Astrocyte (in vitro differentiated cells and primary cell): Measurements from ENCODE around the gene PDLIM7. TPM values are rescaled to one million over a fixed set of nuclear protein-coding genes. Genes with fewer than 3 reads are reported as not detected.

Source experiments
- DNase-seq: peaks from one replicate; pipeline ENCODE4 v3.0.0-alpha.2; 2010; ENCODE audit warnings: low read depth
- FAIRE-seq: peaks from 2 replicates; lab custom pipeline; 2011; peaks lifted over from hg19 to GRCh38; lab: Jason Lieb, UNC
- H2AFZ ChIP-seq: 2 replicates; pipeline ENCODE4 v1.6.0; 2012; ENCODE audit warnings: low read depth, low read length, inconsistent platforms
- H3K27ac ChIP-seq: 2 replicates; pipeline ENCODE4 v1.5.1; 2011; ENCODE audit warnings: low read depth, low read length, inconsistent platforms
- H3K27me3 ChIP-seq: 2 replicates; pipeline ENCODE4 v1.6.0; 2011; ENCODE audit warnings: low read length, inconsistent platforms; ENCODE audit not compliant: insufficient read depth
- H3K36me3 ChIP-seq: 2 replicates; pipeline ENCODE4 v1.5.1; 2011; ENCODE audit warnings: low read length, inconsistent platforms; ENCODE audit not compliant: insufficient read depth
- H3K4me1 ChIP-seq: 2 replicates; pipeline ENCODE4 v1.5.1; 2011; ENCODE audit warnings: low read length, inconsistent platforms; ENCODE audit not compliant: insufficient read depth
- H3K4me2 ChIP-seq: 2 replicates; pipeline ENCODE4 v1.6.0; 2012; ENCODE audit warnings: low read length, inconsistent platforms
- H3K4me3 ChIP-seq: 2 replicates; pipeline ENCODE4 v1.5.1; 2011; ENCODE audit warnings: low read depth, mild to moderate bottlenecking, low read length, inconsistent platforms; ENCODE audit not compliant: insufficient read depth
- H3K79me2 ChIP-seq: 2 replicates; pipeline ENCODE4 v1.6.0; 2012; ENCODE audit warnings: mild to moderate bottlenecking, low read length, inconsistent platforms; ENCODE audit not compliant: insufficient read depth
- H3K9ac ChIP-seq: 2 replicates; pipeline ENCODE4 v1.6.0; 2012; ENCODE audit warnings: mild to moderate bottlenecking, low read length, inconsistent platforms
- H3K9me3 ChIP-seq: 2 replicates; pipeline ENCODE4 v1.5.1; 2012; ENCODE audit warnings: low read depth, mild to moderate bottlenecking, low read length, inconsistent platforms; ENCODE audit not compliant: insufficient read depth
- H4K20me1 ChIP-seq: 2 replicates; pipeline ENCODE4 v1.6.0; 2012; ENCODE audit warnings: low read length, inconsistent platforms; ENCODE audit not compliant: insufficient read depth
- H3K27ac Mint-ChIP-seq: one replicate; pipeline ENCODE4 v1.8.0; 2021; ENCODE audit warnings: mild to moderate bottlenecking, mixed read lengths; ENCODE audit not compliant: unreplicated experiment
- H3K27me3 Mint-ChIP-seq: one replicate; pipeline ENCODE4 v1.8.0; 2021; ENCODE audit warnings: low read depth, mixed read lengths; ENCODE audit not compliant: unreplicated experiment
- H3K36me3 Mint-ChIP-seq: one replicate; pipeline ENCODE4 v1.8.0; 2021; ENCODE audit warnings: low read depth, mixed read lengths; ENCODE audit not compliant: unreplicated experiment
- H3K4me1 Mint-ChIP-seq: one replicate; pipeline ENCODE4 v1.8.0; 2021; ENCODE audit warnings: low read depth, mixed read lengths; ENCODE audit not compliant: unreplicated experiment
- H3K4me3 Mint-ChIP-seq: one replicate; pipeline ENCODE4 v1.8.0; 2021; ENCODE audit warnings: mild to moderate bottlenecking, moderate library complexity, mixed read lengths; ENCODE audit not compliant: unreplicated experiment
- H3K9me3 Mint-ChIP-seq: one replicate; pipeline ENCODE4 v1.8.0; 2021; ENCODE audit warnings: mild to moderate bottlenecking, mixed read lengths; ENCODE audit not compliant: unreplicated experiment
- CTCF ChIP-seq: IDR thresholded peaks from 2 replicates; pipeline ENCODE4 v1.5.1; 2011; ENCODE audit warnings: low read depth, mild to moderate bottlenecking, inconsistent platforms, low read length, moderate library complexity; ENCODE audit not compliant: insufficient read depth
- EZH2 ChIP-seq: IDR thresholded peaks from 2 replicates; pipeline ENCODE4 v1.6.1; 2012; ENCODE audit warnings: mild to moderate bottlenecking, low read length, inconsistent platforms; ENCODE audit not compliant: insufficient read depth
- total RNA-seq: library from RNA; stranded (reverse); gene quantifications from 2 replicates; pipeline ENCODE4 v1.2.1, GENCODE V29; 2021

The PDLIM7 gene
- total RNA-seq, 1 donor from 2014 or later = 590 TPM

- H3K9ac ChIP-seq = no peak overlapping the region
- H3K4me3 Mint-ChIP-seq = peak overlapping the region; percentile 36
- peaks cover 79% of the 10 kb centered on the region for H4K20me1 ChIP-seq
These were observed 48.3 kb upstream of the PDLIM7 start for GRCh38 chr5:177545487-177546257.

GRCh38 chr5:177542816-177543465, 45.5 kb upstream of the PDLIM7 start:
- Histone ChIP-seq H3K36me3 (no peaks in the 10 kb centered on the region), H3K4me3 (no peak overlapping the region), H3K4me2 (no peak overlapping the region), H3K27ac (no peak overlapping the region), H3K9me3 (no peaks in the 10 kb centered on the region), H3K79me2 (peaks cover 72% of the 10 kb centered on the region), H3K9ac (no peak overlapping the region), H2AFZ (no peak overlapping the region), H3K4me1 (peaks cover 22% of the 10 kb centered on the region), H4K20me1 (peaks cover 75% of the 10 kb centered on the region), H3K27me3 (no peaks in the 10 kb centered on the region)
- no peak for FAIRE-seq
- Mint-ChIP-seq H3K4me3 (peak overlapping the region; percentile 27), H3K36me3 (peaks cover 8% of the 10 kb centered on the region), H3K27me3 (no peaks in the 10 kb centered on the region), H3K9me3 (no peaks in the 10 kb centered on the region), H3K4me1 (peaks cover 51% of the 10 kb centered on the region), H3K27ac (no peak overlapping the region)
- no peak for DNase-seq
- TF ChIP-seq EZH2 = no peak
- no peak for TF ChIP-seq CTCF

More at GRCh38 chr5:177545487-177546257, 48.3 kb upstream of the PDLIM7 start:
- peak; percentile 74 for DNase-seq
- Mint-ChIP-seq H3K27ac (peak overlapping the region; percentile 97), H3K36me3 (no peaks in the 10 kb centered on the region), H3K27me3 (no peaks in the 10 kb centered on the region), H3K4me1 (peaks cover 45% of the 10 kb centered on the region), H3K9me3 (no peaks in the 10 kb centered on the region)
- H3K4me1 ChIP-seq = peaks cover 15% of the 10 kb centered on the region
- H2AFZ ChIP-seq = no peak overlapping the region
- H3K4me3 ChIP-seq = no peak overlapping the region
- H3K27ac ChIP-seq = peak overlapping the region; percentile 67
- TF ChIP-seq CTCF (no peak), EZH2 (no peak)
- H3K79me2 ChIP-seq = peaks cover 80% of the 10 kb centered on the region
- peak overlapping the region; percentile 74 for H3K4me2 ChIP-seq
- no peaks in the 10 kb centered on the region for H3K9me3 ChIP-seq
- H3K36me3 ChIP-seq = no peaks in the 10 kb centered on the region
- no peak for FAIRE-seq
- H3K27me3 ChIP-seq = no peaks in the 10 kb centered on the region
